Lower leg skin (tissue), 3 donors: Measurements from ENCODE around the gene DHX58.

Experiments
- CTCF ChIP-seq, 3 donors: fragments of 450-650 bp; IDR thresholded peaks; one replicate each; pipeline ENCODE4 v1.5.1; 2016; ENCODE audit warnings: antibody characterized with exemption in 3 of 3, mild to moderate bottlenecking in 3 of 3, moderate library complexity in 2 of 3
- POLR2A ChIP-seq, 2 donors: fragments of 450-650 bp; IDR thresholded peaks; one replicate each; pipeline ENCODE4 v1.6.1; 2016 to 2017; ENCODE audit warnings: antibody characterized with exemption in 2 of 2, mild to moderate bottlenecking in 1 of 2, moderate library complexity in 1 of 2

DNA sequence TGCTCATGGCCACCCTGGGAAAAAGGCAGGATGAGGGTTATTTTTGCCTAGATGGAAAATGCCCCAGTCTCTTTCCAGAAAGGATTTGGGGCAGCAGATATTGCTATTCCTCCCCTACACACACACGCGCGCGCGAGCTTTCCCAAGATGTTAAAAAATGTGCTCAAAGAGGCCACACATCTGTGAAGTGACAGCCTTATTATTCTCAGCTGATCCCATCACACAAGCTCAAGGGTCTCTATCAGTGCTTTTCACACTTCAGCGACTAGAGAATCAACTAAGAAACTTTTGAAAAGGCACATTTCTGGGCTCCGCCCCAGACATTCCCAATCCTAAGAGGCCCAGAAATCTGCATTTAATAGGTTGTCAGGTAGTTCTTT lies 48.0 kb upstream of the DHX58 start:
- TF ChIP-seq CTCF (IDR thresholded peaks at IDR 0.05) (no peak), POLR2A (IDR thresholded peaks at IDR 0.05) (no peak)
